ENCODE results near the gene ANGPTL2.

Gene ANGPTL2

DNA sequence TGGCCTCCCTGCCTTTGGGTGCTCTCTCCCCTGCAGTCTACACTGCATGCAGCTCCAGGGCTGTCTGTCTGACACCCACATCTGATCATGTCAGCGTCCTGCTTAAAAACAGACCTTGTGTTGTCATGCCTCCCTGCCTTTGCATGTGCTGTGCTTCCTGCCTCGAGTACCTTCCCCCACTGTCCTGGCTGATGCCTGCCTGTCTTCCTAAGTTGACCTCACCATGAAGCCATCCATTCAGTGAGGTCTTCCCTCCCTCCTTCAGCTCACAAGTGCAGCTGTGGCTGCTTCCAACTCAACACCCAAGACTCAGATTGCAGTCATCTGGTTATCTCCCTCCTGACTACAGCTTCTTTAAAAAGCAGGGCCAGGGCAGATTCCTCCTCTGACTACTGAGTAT lies 5.5 kb downstream of the ANGPTL2 start:
- DNase-seq, result no peak

DNA sequence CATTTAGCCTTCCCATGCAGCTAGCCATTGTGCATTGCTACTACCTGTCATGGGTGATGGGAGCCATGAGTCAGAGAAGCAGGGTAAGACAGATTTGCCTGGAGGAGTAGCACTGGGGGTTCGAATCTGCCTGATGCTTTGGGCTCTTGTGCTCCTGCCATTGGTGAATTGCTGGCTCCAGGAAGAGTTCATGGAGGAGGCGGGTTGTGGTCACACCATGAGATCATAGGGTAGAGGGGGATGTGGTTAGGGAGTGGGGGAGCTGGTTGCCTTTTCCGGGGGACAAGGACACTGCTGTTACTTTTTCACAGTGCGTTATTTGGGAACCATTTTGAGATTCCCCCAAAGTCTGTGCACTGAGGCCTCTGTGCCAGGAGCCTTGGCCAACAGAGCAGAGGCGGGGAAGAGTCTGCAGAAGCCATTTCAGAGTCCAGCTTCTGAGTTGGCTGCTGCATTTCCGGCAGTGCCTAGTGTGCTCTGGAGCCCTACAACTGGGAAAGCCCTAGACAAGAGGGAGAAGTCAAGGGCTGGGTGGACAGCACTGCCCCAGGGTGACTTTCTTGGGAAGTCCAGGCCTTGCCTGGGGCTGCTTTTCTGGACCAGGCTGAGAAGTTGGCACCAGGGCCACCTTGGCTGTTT lies 6.2 kb downstream of the ANGPTL2 start:
- DNase-seq, result no peak

GRCh38 chr9:127114606-127115005 lies 7.8 kb downstream of the ANGPTL2 start:
- no peak for DNase-seq

GRCh38 chr9:127113191-127113972 lies 9.1 kb downstream of the ANGPTL2 start:
- DNase-seq, result no peak

GRCh38 chr9:127112735-127113161 lies 9.7 kb downstream of the ANGPTL2 start:
- no peak for DNase-seq

DNA sequence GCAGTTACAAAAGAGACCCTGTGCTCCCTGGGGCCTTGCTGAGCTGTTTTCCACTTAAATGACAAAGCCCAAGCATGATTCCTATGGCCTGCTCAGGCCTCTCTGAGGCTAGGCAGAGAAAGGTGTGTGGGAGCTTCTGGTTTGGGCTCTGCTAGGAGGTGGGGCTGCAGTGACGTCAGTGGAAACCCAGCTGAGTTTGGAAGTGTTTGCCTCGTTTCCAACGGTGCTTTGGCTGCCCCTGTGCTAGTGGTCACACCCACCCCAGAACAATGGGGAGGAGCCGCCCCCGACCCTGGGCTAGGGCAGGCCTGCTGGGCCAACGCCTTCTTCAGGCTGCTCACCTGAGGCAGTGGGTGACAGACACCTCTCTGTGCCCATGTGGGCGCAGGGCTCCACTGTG lies 10.4 kb downstream of the ANGPTL2 start:
- no peak for DNase-seq

- DNase-seq, result no peak
Observed at GRCh38 chr9:127109212-127109711, 13.2 kb downstream of the ANGPTL2 start.

GRCh38 chr9:127107929-127108876 lies 14.2 kb downstream of the ANGPTL2 start:
- DNase-seq, result no peak

DNA sequence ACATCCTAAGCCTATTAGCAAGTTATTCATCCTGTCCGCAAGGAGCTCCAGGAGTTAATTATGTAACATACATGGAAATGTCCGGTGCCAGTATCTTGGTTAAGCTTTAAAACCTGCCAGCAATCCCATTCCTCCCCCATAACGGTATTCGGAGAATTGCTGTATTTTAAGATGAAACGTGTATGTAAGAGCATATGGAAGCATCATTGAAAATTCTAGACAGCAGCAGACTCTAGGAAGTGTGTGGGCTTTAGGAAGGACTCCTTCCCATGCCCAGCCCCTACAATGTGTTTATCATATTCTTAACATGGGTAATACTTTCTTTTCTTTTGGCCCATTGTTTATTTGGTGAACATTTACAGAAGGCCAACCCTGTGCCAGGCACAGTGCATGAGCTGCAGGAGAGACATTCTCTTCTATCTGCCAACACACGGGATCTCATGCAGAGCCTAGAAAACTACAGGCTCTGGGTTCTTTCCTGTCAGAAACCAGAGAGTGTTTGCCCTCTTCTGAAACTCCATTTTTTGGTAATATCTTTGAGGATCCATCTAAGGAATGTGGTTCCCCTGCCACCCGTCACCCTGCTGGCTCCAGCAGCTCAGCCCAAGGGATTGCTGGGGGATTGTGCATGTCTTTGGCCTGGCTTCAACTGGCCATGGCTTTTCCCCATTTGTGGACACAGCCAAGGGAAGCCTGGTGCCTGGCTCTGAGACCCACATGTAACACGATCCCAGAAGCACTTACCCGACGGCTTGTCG lies 15.1 kb downstream of the ANGPTL2 start:
- DNase-seq, result no peak

DNA sequence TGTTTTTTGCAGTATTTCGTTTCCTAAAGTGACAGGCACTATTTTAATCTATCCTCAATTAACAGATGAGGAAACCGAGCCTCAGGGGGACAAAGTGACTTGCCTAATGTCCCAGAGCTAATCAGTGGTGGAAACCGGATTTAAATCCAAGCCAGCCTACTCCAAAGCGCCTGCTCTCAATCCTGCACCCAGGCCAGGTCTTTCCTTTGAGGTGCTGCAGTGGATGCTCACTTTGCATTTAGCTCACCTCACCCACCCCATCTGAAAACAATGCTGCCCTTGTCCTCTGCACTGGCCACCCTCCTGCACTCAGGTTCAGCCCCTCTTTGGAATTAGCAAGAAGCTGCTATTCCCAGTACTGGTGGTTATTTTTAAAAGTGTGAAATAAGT lies 16.0 kb downstream of the ANGPTL2 start:
- DNase-seq, result no peak

- no peak for DNase-seq
Observed at GRCh38 chr9:127105805-127106465, 16.5 kb downstream of the ANGPTL2 start.

- no peak for DNase-seq
Observed at GRCh38 chr9:127104581-127105311, 17.7 kb downstream of the ANGPTL2 start.

DNA sequence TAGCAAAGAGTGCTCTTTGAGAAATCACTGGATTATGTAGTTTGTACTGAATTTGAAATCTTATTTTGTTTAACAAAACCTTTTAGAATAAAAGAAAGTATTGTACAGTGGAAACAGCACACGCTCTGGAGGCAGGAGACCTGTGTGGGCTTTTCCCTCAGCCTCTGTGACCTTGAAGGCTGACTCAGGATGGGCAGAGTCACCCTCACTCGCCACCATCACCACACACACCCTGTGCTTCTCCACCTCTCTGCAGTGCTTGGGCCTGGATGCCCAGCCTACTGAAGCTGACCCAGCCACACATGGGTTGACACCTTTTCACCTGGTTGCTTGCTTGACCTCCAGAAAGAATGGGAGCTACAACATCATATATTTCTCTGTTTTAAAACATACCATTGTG lies 19.6 kb downstream of the ANGPTL2 start:
- no peak for DNase-seq

- DNase-seq, result no peak
Observed at GRCh38 chr9:127102176-127102575, 20.3 kb downstream of the ANGPTL2 start.

DNA sequence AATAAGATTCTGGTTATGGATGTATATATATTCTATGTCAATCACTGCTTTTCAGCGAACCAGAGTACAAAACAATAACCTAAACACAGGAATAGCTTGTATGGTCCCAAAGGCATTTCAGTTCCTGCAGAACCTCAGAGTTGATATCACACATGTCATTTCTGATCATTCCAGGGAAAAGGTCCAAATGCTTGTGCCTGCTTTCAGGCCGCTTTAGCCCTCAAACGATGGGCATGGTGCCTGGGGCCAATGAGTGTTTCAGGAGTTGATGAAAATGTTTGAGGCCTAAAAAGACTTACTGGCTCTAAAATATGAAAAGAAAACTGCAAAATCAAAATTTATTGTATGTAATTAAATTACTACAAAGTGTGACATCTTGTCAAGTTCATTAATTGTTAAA lies 22.8 kb downstream of the ANGPTL2 start:
- DNase-seq, result no peak

- no peak for DNase-seq
Observed at GRCh38 chr9:127098916-127099553, 23.4 kb downstream of the ANGPTL2 start.

GRCh38 chr9:127097683-127098082 lies 24.8 kb downstream of the ANGPTL2 start:
- DNase-seq, result no peak

DNA sequence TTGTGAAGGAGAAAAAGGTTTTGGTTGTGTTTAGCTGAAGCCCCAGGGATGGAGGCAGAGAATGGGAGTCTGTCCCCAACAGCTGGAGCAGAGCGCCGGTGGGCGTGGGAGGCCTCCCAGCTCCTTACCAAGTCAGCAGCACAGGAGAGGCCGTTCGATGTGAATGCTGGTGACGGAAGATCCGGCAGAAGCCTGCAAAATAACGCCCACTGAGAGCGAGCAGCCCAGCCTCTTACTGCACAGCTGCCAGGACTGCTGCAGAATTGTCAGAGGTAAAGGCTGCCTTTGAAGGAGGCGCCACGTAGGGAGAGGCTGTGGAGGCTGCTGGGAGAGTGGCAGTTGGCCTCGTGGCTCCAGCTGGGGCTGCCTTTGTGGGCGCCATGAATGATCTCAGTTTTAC lies 26.2 kb downstream of the ANGPTL2 start:
- no peak for DNase-seq

DNA sequence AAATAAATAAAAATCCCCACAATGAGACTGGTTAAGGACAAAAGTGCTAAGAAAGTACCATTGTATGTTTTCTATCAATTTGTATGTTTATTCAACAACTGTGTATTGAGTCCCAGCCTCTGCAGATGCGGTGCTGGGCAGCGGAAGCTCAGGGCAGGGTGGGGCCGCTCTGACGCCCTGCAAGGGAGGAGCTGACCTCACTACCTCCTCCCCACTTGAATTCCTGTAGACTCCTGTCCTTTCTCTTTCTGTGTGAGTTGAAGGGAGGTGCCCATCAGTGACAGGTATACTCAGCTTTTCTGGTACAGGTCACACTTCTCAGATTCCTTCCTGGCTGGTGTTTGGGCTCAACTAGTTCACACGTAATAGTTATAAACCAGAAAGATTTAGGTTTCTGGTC lies 27.0 kb downstream of the ANGPTL2 start:
- no peak for DNase-seq

- DNase-seq, result no peak
Observed at GRCh38 chr9:127093319-127094020, 29.0 kb downstream of the ANGPTL2 start.
